Omental fat pad (tissue), 4 donors: ENCODE data around the gene FBXO46. TPM values are rescaled to one million over a fixed set of nuclear protein-coding genes. Genes with fewer than 3 reads are reported as not detected.

Source experiments
- ATAC-seq: fragments of 150-250 bp; one replicate; pipeline ENCODE4 v1.9.1; 2016; ENCODE audit warnings: mild to moderate bottlenecking, moderate library complexity; ENCODE audit not compliant: low FRiP score
- DNase-seq: peaks from one replicate; pipeline ENCODE4 v3.0.0-alpha.2; 2019; ENCODE audit warnings: low spot score
- CTCF ChIP-seq, 3 donors: fragments of 450-650 bp; IDR thresholded peaks; one replicate each; pipeline ENCODE4 v1.5.1; 2016 to 2017; ENCODE audit warnings: antibody characterized with exemption in 3 of 3, mild to moderate bottlenecking in 3 of 3, moderate library complexity in 2 of 3
- total RNA-seq, 4 donors: library from RNA; depleted of rRNA; stranded (reverse); fragments of >200 nt; gene quantifications; one replicate each; pipeline ENCODE4 v1.1.0, GENCODE V29; 2016

FBXO46 gene
- total RNA-seq, result 1 to 10 TPM; 5.8 to 7.6 (median 6.7) TPM

GRCh38 chr19:45730368-45731288 lies at the start of gene FBXO46:
Gene FBXO46, minus strand, starts transcription at chr19:45730896. Its CDS starts 17,401 bp downstream, at chr19:45713495.
- TF ChIP-seq CTCF (IDR thresholded peaks at IDR 0.05), result no peak
- DNase-seq (peak; percentile 87), ATAC-seq (peak; percentile 99)

DNA sequence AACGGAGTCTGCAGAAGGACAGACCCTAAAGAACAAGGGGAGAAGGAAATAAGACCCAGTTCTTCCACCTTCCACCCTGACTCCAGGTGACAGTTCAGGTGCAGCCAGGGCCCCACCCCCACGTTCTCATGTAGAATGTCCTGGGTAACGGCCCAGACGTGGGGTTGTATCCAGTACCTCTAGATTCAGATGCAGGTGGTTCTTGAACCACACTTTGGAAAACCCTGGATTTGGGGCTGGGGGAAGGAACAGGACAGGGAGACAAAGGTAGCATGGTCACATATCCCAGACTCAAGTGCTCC lies 49.4 kb upstream of the FBXO46 start:
- DNase-seq (no peak), ATAC-seq (no peak)
- TF ChIP-seq CTCF (IDR thresholded peaks at IDR 0.05), result no peak

DNA sequence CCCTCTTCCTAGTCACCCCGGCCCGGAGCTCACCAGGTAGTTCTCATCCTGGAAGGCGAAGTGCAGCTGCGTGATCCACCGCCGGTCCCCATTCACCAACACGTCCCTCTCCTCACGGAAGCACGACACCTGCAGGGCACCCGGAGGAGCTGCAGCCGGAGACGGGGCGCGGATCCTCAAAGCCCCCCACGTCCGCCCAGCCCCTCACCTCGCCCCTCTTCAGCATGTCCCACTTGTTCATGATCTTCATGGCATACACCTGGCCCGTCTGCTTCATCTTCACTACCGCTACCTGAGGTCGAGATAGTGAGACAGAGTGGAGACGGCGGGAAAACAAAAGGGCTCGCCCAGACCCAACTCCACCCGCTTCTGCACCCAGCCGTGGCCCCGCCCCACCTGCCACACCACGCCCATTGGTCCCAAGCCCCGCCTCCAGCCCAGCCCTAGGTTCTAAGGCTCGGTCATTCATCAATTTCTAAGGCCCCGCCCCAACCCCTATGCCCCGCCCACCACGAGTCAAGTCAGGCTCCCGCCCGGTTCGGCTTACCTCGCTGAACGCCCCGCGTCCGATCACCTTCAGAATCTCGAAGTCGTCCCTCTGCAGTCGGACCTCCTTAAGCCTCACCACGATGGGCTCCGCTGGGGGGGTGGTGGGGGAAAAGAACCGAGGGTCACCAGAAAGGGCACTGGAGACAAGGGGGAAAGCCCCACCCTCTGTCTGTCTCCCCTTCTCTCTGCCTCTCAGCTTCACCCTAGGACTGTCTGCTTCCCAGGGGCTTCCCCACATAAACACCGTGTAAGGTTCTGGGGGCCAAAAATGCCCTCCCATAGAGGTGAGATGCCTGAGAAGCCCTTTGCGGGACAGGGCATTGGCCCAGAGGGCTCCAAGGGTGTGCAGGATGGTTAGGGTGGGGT lies 48.8 kb upstream of the FBXO46 start:
- DNase-seq, result peak; percentile 91
- no peak for TF ChIP-seq CTCF (IDR thresholded peaks at IDR 0.05)
- ATAC-seq, result peak; percentile 76

- DNase-seq, result no peak
- ATAC-seq, result no peak
- no peak for TF ChIP-seq CTCF (IDR thresholded peaks at IDR 0.05)
Observed at GRCh38 chr19:45778010-45778661, 47.4 kb upstream of the FBXO46 start.

- no peak for DNase-seq
- ATAC-seq, result no peak
- TF ChIP-seq CTCF (IDR thresholded peaks at IDR 0.05), result no peak
Observed at GRCh38 chr19:45777395-45777961, 46.8 kb upstream of the FBXO46 start.

DNA sequence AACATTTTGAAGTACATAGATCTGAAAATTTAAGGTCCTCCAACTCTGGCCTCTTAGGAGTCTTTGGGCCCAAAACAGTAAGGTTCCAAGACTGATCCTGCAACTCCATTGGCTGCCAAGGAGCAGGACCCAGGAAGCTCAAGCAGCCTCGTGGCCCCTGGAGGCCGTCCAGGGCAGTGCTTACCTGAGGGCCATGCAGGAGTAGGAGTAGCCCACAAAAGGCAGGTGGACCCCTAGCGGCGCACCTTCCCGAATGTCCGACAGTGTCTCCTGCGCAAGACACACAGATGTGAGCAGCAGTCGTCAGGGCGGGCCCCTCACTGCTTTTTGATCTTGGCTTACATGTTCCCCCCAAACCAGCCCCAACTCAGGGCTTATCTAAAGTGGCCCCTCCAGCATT lies 44.1 kb upstream of the FBXO46 start:
- ATAC-seq, result no peak
- no peak for DNase-seq
- no peak for TF ChIP-seq CTCF (IDR thresholded peaks at IDR 0.05)
